IPS-NIHi7 (cell line): ENCODE data around the gene MYLK4.

ENCODE experiments used
- DNase-seq: peaks from one replicate; pipeline ENCODE4 v3.0.0; 2012; ENCODE audit warnings: mixed read lengths; ENCODE audit errors: extremely low spot score

The MYLK4 gene

DNA sequence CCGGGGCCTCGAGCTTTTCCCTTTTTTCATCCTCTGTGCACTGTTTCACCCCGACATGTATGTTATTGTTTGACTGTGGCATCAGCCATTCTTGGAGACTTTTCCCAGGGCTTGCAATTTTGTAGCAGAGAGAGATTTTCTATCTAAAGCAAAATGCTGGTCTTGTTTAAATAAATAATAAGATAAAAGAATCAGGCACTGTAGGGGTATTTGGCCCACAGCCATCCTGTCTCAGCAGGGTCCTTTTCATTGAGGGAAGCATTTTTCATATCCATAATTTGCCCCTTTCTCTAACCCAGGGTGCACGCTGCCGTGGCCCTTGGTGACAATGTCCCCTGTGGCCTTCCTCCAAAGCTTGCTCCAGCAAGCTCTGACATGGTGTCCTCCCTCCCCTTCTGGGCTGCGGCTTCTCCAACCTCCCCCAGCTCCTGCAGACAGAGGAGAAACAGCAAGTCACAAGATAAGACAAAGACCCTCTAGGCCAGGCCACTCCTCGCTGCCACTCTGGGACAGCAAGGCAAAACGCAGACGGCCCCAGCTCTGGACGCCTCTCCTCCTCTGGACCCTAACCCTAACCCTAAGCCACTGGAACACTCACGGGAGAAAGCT, 117.6 kb downstream of the MYLK4 start:
- DNase-seq, result no peak

DNA sequence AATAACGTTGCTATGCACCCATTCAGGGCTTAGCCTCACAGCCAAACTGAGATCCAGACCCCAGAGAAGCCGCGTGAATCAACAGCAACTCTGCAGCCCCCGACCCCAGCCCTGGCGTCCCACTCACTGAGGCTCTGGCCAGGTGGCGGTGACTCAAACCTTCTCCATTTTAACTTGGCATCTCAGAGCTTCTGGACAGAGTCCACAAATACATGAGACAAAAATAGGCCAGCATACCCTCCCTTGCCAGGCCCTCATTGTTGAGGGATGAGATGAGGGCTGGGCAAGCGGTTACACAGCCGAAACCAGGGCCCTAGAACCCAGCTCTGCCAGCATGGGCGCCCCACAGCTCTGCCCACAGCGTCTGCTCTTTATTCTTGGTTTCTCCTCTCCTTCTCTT, 118.4 kb downstream of the MYLK4 start:
- DNase-seq, result no peak

DNA sequence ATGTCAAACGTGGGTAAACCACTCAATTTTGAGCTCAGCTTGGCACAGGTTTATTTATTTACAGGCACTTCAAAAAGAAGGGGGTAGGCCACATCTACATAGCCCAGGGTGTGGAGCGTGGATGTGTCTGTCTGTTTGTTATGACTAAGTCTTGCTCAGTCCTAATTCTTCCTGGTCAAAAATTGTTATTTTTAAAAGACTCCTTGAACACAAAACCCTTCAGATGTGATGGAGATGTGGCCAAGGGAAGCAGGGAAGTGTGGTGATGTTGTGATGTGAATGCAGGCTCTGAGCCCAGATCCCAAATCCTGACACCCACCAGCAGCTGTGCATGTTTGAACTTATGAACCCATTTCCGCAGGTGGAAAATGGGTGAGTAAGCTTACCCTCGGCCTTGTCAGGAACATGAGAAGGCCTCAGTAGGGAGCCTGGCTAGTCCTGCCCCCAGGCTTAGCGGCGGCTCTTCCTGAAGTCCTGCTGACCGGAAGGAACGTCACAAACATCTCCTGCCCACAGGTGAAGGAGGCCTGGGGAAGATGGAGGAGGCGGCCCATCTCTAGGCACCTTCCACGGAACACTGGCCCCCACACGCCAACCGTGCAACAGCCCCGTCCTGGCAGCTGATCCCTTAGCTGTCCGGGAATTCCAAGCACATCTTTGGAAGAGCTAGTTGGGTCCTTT, 119.7 kb downstream of the MYLK4 start:
- no peak for DNase-seq

DNA sequence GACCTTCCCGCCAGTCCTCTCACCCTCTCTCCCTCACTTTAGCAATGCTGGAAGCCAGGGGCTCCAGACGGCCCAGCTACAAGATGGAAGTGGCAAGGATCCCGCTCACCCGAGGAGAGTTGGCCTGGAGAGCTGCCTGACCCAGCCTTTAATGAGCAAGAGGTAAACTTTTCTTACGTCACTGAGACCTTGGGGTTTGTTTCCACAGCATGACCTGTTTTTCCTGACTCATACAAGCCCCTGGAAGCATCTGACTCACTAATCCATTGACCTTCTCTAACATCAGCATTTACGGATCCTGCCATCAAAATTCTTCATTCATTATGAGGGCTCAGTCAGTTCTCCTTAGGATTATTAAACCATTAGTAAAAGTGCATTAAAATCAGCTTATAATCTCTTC, 120.4 kb downstream of the MYLK4 start:
- no peak for DNase-seq

DNA sequence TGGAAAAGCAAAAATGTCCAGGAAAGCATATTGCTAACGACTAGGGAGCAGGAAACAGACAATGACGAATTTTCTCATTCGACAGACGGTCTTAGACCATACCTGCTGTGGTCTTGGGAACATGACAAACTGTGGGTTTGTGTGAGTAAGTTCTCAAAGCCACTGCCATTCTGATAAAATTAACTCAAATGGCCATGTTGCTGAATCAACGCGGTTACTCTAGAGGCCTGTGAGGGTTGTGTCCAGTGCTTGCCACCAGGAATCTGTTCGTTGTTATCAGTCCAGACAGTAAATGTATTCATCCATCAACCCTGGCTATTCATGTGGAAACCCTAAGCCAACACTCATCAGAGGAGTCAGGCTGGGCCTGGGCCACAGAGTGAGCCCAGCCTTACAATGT, 124.3 kb downstream of the MYLK4 start:
- DNase-seq, result no peak

DNA sequence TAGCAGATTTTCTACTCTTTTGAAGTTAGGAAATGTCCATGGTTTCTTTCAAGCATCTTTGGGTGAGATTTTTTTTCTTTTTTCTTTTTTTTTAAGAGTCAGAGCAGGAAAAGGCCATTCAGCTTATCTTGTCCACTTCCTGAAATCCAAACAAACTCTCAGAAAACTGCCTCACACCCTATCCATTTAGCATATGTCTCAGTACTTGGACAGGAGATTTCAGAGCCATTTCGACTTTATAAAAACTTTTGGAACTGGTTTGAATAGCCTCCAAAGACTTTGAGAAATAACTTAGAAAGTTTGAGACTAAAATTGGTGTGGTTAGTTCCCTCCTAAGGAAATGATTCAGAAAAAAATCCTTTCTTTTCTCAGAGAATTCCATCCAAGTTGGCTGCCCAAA, 125.1 kb downstream of the MYLK4 start:
- DNase-seq, result no peak

DNA sequence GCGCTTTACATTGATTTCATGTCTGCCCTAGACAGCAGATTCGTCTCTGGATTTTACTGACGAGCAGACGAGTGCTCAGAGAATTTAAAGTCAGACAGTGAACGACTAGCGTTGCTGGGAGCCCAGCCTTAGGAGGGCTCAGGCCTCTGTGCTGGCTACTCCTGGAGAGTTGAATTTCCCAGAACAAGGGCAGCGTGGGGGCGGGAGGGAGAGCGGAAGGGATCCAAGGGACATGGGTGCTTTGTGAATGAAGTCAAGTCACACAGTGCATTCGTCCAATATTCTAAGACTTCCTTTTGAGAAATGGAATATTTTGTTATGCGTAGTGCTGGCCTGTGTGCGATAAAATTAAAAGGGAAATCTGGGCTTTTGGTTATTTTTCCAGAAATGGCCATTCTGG, 126.5 kb downstream of the MYLK4 start:
- no peak for DNase-seq

DNA sequence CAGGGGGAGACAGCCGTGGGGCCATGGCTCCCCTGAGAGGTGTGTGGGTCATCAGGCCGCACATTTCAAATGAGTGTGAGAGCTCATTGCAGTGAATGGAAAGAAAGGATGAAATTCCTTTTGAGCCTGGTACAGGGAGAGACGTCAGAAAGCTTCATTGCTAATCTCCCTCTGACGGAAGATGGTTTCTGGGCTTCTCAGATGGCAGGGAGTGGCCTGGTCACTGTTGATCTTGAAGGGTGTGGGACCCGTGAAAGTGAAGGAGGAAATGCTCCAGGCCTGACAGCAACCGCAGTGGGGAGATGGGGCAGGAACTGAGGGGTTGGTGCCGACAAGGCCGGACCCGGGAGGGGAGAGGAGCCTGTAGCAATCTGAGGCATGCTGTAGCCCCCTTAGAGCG, 127.4 kb downstream of the MYLK4 start:
- DNase-seq, result no peak

DNA sequence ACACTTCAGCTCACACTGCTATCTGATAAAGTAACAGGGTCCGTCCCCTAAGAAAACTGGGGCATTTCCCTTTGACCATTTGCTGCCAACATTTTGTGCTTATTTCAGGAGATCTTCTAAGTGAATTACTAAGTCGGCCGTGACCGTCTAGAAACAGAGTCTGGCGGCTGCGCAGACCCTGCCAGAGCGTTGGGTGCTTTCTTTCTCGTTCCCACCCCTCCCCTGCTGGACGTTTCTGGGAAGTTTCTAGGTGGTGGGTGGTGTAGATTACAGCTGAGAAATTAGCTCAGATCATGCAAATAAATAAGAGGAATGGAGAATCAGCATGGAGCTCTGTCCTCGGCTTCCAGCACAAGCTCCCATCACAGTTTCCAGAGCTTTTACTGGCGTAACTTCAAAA, 128.1 kb downstream of the MYLK4 start:
- no peak for DNase-seq

DNA sequence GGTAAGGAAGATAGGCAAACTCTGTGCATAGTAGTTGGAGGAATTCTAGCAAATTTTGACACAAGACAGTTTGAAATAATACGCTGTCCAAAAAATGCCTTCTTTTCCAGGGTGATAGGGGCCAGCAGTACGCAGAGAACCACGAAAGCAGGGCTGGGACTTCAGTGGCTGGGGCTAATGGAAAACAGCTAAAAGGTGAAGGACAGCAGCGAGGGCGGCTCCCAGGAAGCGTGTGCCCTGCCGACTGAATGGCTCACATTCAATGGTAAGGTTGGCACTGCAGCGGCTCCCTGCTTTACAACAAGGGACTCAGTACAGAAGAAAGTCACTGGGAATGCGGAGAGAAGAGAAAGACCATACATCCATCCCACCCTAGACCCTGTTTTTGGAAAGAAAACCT, 131.1 kb downstream of the MYLK4 start:
- no peak for DNase-seq

DNA sequence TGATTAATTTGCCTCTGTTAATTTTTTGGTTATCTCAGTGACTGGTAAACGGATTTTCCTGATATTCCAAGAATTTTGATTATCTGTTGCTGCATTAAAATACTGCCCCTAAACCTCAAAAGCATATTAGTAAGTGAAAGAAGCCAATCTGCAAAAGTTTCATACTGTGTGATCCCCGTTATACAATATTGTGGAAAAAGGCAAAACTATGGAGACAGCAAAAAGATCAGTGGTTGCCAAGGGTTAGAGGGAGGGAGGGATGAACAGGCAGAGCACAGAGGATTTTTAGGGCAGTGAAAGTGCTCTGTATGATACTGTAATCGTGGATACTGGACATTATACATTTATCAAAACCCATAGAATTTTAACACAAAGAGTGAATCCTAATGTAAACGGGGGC, 133.0 kb downstream of the MYLK4 start:
- no peak for DNase-seq

DNA sequence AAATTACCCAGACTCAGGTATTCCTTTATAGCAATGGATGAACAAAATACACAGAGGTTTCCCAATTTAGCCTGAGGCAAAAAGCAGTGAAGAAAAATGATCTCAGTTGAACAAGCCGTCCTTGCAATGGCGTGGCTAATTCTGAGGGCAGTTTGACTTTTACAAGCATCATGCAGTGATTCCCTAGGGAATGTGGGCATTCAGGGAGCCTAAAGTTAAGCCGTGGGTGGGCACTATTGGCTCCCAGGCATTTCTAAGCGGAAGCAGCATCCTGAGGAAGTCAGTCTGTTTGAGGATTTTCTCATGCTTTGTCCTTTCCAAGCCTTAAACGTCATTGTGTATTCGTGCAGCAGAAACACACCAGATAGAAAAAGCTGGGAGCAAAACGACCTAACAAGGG, 133.9 kb downstream of the MYLK4 start:
- DNase-seq, result no peak

DNA sequence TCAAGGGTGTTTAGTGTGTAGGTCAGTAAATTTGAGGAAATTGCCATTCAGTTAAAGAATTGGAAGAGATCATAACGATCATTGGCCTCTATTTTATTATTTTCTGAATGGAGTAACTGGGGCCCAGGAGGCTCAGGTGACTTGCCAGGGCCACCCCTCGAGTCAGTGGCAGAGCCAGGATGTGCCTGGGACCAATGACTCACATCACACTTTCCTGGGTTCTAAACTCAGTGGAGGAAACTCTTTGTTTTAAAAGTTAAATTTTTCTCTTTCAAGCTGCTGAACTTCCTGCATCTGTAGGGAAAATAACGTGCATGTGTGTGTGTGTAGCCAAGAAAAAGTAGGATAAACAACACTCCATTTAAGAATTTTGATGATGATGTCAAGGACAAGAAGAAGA, 135.5 kb downstream of the MYLK4 start:
- no peak for DNase-seq

DNA sequence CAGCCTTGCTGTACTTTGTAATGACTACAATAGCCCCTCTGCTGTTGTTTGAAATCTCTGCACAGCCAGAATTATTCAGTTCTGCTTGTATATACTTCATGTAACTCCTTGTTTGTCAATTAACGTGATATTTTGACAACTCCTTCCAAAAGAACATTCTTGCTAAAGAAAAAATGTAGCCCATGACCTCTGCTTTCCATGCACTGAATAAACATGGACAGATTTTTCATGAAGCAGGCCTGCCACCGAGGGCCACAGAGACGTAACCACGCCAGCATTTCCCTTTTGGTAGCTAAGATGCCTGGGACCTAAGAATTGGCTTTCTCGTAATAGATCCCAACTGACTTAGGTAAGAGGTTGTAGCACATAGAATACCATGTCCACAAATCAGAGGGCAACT, 135.9 kb downstream of the MYLK4 start:
- no peak for DNase-seq

DNA sequence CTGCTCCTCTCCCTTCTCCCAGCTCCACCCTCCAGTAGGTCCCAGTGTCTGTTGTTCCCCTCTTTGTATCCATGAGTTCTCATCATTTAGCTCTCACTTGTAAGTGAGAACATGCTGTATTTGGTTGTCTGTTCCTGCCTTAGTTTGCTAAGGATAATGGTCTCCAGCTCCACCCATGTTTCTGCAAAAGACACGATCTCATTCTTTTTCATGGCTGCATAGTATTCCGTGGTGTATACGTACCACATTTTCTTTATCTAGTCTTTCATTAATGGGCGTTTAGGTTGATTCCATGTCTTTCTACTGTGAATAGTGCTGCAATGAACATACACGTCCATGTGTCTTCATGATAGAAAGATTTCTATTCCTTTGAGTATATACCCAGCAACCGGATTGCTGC, 136.6 kb downstream of the MYLK4 start:
- DNase-seq, result no peak
